KMS-11 (cell line): ENCODE results near the gene TRPM4.

Source experiments
- H2AFZ ChIP-seq: fragments of 200-600 bp; sonication (generic); 2 replicates; pipeline ENCODE4 v1.6.1; 2016; ENCODE audit warnings: antibody characterized with exemption, mixed run types, low read depth
- H3K27ac ChIP-seq: fragments of 200-600 bp; sonication (generic); 2 replicates; pipeline ENCODE4 v1.6.1; 2016; ENCODE audit warnings: mild to moderate bottlenecking, mixed run types
- H3K27me3 ChIP-seq: fragments of 200-600 bp; sonication (generic); 2 replicates; pipeline ENCODE4 v1.6.1; 2017; ENCODE audit warnings: mild to moderate bottlenecking, low read depth, mixed run types, moderate library complexity; ENCODE audit not compliant: insufficient read depth
- H3K36me3 ChIP-seq: fragments of 200-600 bp; sonication (generic); 2 replicates; pipeline ENCODE4 v1.6.1; 2017; ENCODE audit warnings: mild to moderate bottlenecking, mixed run types; ENCODE audit not compliant: insufficient read depth
- H3K4me1 ChIP-seq: fragments of 200-600 bp; sonication (generic); 2 replicates; pipeline ENCODE4 v1.6.1; 2016; ENCODE audit warnings: mild to moderate bottlenecking, low read depth, mixed run types; ENCODE audit not compliant: poor library complexity, severe bottlenecking
- H3K4me2 ChIP-seq: fragments of 200-600 bp; sonication (generic); 2 replicates; pipeline ENCODE4 v1.7.0; 2016; ENCODE audit warnings: mild to moderate bottlenecking, mixed run types
- H3K4me3 ChIP-seq: fragments of 200-600 bp; sonication (generic); IDR thresholded peaks from 2 replicates; pipeline ENCODE4 v1.6.1; 2017; ENCODE audit warnings: low read depth, low read length, mixed read lengths; ENCODE audit not compliant: insufficient read depth
- H3K79me2 ChIP-seq: fragments of 200-600 bp; sonication (generic); 2 replicates; pipeline ENCODE4 v1.6.1; 2016; ENCODE audit warnings: low read depth, mixed run types; ENCODE audit not compliant: insufficient read depth
- H3K9ac ChIP-seq: fragments of 200-600 bp; sonication (generic); 2 replicates; pipeline ENCODE4 v1.6.1; 2016; ENCODE audit warnings: mild to moderate bottlenecking, mixed run types
- H4K20me1 ChIP-seq: fragments of 200-600 bp; sonication (generic); 2 replicates; pipeline ENCODE4 v1.6.1; 2016; ENCODE audit warnings: mild to moderate bottlenecking, mixed run types; ENCODE audit not compliant: insufficient read depth
- TF ChIP-seq, protein P1 (sequence below): fragments of 200-600 bp; sonication (generic); conservative IDR thresholded peaks from 2 replicates; pipeline ENCODE4 v1.6.1; 2017; ENCODE audit warnings: low read depth, mild to moderate bottlenecking, antibody characterized with exemption, low read length, moderate library complexity, mixed read lengths

Gene TRPM4

DNA sequence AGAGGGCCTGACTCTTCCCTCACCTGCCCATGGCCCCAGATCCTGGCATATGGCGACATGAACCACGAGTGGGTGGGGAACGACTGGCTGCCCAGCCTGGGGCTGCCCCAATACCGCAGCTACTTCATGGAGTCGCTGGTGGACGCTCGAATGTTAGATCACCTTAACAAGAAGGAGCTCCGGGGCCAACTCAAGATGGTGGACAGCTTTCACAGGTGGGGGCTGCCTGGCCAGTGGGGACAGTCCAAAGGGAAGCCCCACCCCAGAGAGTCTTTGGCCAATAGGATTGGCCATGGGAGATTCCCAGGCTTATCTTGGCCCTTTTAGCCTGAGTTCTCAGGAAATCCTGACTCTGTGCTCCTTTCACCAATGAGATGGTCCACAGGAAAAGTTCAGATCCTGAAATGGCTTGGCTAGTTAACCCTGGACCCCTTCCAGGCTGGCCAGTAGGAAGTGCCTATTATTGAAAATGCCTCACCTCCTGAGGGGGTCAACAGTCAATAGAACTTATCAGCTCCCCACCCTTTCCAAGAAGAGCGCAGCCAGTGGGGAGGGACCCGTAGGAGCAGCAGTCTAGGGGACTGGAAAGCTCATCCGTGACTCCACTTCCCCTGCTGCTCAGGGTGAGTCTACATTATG, 9.4 kb upstream of the TRPM4 start:
- peaks cover 50% of the 10 kb centered on the region for H3K27me3 ChIP-seq
- H3K36me3 ChIP-seq = no peaks in the 10 kb centered on the region
- H3K4me3 ChIP-seq = no peak overlapping the region
- peak overlapping the region; percentile 100; the same call in 1 of the 2 replicates for H3K4me2 ChIP-seq
- no peak overlapping the region for H2AFZ ChIP-seq
- no peaks in the 10 kb centered on the region for H4K20me1 ChIP-seq
- TF ChIP-seq, protein P1, sequence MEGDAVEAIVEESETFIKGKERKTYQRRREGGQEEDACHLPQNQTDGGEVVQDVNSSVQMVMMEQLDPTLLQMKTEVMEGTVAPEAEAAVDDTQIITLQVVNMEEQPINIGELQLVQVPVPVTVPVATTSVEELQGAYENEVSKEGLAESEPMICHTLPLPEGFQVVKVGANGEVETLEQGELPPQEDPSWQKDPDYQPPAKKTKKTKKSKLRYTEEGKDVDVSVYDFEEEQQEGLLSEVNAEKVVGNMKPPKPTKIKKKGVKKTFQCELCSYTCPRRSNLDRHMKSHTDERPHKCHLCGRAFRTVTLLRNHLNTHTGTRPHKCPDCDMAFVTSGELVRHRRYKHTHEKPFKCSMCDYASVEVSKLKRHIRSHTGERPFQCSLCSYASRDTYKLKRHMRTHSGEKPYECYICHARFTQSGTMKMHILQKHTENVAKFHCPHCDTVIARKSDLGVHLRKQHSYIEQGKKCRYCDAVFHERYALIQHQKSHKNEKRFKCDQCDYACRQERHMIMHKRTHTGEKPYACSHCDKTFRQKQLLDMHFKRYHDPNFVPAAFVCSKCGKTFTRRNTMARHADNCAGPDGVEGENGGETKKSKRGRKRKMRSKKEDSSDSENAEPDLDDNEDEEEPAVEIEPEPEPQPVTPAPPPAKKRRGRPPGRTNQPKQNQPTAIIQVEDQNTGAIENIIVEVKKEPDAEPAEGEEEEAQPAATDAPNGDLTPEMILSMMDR = no peak
- H3K4me1 ChIP-seq = peaks cover 30% of the 10 kb centered on the region
- H3K27ac ChIP-seq = no peak overlapping the region
- no peaks in the 10 kb centered on the region for H3K79me2 ChIP-seq
- no peak overlapping the region for H3K9ac ChIP-seq

DNA sequence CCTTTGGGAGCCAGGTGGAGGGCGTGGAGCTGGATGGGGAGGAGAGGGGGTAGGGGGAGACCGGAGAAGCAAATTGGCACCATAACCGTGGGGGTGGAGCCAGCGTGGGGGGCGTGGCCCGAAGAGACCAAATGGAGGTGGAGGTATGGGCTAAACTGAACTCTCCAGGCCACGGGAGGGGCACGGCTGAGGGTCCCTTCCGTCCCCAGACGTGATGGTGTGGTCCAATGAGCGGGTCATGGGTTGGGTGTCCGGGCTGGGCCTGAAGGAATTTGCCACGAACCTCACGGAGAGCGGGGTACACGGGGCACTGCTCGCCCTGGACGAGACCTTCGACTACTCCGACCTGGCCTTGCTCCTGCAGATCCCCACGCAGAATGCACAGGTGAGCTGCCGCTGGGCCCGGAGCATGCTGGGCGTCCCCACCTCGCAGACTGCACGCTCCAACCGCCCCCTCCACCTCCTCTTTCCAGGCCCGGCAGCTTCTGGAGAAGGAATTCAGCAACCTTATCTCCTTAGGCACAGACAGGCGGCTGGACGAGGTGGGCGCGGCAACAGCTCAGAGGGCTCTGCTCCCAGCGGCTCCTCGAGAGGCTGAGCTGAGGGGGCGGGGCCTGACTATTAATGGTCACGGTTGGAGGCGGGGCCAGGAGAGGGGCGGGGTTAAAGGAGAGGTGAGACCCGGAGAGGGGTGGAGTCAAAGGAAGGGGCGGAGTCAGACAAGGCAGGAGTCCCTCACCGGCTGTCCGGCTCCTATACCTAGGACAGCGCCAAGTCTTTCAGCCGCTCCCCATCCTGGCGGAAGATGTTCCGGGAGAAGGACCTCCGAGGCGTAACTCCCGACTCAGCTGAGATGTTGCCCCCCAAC, 8.6 kb upstream of the TRPM4 start:
- peak overlapping the region; percentile 58; the same call in 1 of the 2 replicates for H2AFZ ChIP-seq
- no peak overlapping the region; the same call in 1 of the 2 replicates for H3K9ac ChIP-seq
- H3K79me2 ChIP-seq = no peaks in the 10 kb centered on the region
- H4K20me1 ChIP-seq = no peaks in the 10 kb centered on the region
- H3K4me3 ChIP-seq = no peak overlapping the region
- H3K4me1 ChIP-seq = peaks cover 30% of the 10 kb centered on the region
- TF ChIP-seq, protein P1 = no peak
- no peak overlapping the region for H3K27ac ChIP-seq
- no peaks in the 10 kb centered on the region for H3K36me3 ChIP-seq
- peaks cover 59% of the 10 kb centered on the region for H3K27me3 ChIP-seq
- H3K4me2 ChIP-seq = peak overlapping the region; percentile 100

DNA sequence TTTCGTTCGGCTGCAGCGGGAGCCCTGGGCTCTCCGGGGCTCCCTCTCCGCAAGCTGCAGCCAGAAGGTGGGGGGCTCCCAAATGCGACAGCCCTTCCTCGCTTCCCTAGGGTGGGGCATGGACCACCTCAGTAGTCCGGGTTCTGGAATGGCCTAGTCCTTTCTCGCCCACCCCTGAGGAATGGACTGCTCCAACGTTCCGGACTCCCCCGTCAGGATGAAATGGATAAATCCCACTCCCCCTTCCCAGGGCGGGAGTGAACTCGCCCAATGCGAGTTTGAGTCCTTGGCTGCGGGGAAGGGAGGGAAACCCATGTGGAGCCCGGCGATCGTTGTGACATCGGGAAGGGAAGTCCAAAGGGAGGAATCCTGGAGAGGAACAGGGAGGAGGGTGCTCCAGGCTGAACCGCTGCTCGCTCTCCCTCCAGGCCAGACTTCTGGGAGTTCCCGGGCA, 7.9 kb upstream of the TRPM4 start:
- peaks cover 65% of the 10 kb centered on the region for H3K27me3 ChIP-seq
- H3K4me1 ChIP-seq = peaks cover 30% of the 10 kb centered on the region
- H2AFZ ChIP-seq = peak overlapping the region; percentile 58; the same call in 1 of the 2 replicates
- TF ChIP-seq, protein P1 = no peak
- H3K36me3 ChIP-seq = no peaks in the 10 kb centered on the region
- H3K79me2 ChIP-seq = no peaks in the 10 kb centered on the region
- H3K4me3 ChIP-seq = no peak overlapping the region
- peak overlapping the region; percentile 100 for H3K4me2 ChIP-seq
- H4K20me1 ChIP-seq = no peaks in the 10 kb centered on the region
- no peak overlapping the region for H3K27ac ChIP-seq
- H3K9ac ChIP-seq = peak overlapping the region; percentile 7; the same call in 1 of the 2 replicates

DNA sequence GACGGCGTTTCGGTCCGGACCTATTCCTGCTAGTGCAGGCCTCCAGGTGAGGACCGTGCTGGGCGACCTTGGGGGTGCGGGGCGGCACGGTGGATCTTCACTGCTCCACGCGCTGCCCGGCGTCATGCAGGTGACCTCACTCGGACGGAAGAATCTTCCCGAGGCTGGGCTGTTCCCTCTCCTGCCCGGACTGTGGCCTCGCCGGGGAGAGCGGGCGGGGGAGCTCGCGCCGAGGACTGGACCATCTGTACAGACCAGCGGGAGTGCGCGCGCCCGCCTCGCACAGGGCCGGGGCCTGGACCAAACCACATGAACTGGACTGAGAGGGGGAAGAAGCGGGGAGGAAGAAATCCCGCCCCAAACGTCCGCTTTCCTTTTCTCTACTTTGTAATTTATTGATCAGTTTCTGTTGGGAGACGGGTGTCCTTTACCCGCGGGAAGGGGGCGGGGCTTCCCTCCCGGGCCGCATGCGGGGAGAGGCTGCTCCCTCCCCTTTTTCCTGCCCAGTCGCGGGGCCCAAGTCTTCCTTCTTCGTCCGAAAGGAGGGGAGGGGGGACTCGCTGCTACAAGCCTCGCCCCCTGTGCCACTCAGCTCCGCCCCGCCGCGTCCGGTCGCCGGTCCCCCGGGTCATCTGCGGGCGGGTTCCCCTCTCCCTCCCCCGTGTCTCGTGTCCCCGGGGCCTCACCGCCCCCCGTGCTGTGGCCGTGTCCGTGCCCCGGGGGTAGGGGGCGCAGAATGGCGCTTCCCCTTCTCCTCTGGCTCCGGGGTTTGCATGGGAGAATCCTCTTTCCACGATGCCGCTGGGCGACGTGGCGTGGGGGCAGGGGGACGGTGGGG, 7.3 kb upstream of the TRPM4 start:
- Histone ChIP-seq H4K20me1 (no peaks in the 10 kb centered on the region), H3K27me3 (peaks cover 72% of the 10 kb centered on the region), H3K79me2 (no peaks in the 10 kb centered on the region), H2AFZ (peak overlapping the region; percentile 58), H3K9ac (peak overlapping the region; percentile 7; the same call in 1 of the 2 replicates), H3K4me3 (no peak overlapping the region), H3K27ac (no peak overlapping the region), H3K4me1 (peaks cover 30% of the 10 kb centered on the region), H3K4me2 (peak overlapping the region; percentile 100), H3K36me3 (no peaks in the 10 kb centered on the region)
- TF ChIP-seq, protein P1 = no peak
